Measurements from ENCODE around the gene FBLN7. TPM values are rescaled to one million over a fixed set of nuclear protein-coding genes. Genes with fewer than 3 reads are reported as not detected.

Gene FBLN7
- total RNA-seq, 3 donors from 2014 or later, result 21.8 to 24.3 (median 23.4) TPM

DNA sequence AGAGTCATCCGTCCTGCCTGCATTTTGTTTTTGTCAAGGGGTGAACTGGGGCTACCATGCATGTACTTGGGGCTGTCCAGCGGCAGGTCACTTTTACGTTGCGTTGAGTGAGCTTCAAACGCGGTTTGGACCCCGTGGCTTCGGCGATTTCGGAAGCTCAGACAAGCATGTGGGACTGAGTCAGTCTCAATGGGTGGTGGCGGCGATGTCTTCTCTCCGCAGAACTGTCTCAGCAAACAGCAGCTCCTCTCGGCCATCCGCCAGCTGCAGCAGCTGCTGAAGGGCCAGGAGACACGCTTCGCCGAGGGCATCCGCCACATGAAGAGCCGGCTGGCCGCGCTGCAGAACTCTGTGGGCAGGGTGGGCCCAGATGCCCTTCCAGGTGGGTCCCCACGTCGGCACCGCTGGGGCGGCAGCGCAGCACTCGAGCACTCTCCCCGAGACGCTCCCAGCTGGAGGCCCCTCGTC lies 21.3 kb downstream of the FBLN7 start:
- H3K4me1 Mint-ChIP-seq (ENCODE audit: low read depth), result peaks cover 30% of the 10 kb centered on the region

DNA sequence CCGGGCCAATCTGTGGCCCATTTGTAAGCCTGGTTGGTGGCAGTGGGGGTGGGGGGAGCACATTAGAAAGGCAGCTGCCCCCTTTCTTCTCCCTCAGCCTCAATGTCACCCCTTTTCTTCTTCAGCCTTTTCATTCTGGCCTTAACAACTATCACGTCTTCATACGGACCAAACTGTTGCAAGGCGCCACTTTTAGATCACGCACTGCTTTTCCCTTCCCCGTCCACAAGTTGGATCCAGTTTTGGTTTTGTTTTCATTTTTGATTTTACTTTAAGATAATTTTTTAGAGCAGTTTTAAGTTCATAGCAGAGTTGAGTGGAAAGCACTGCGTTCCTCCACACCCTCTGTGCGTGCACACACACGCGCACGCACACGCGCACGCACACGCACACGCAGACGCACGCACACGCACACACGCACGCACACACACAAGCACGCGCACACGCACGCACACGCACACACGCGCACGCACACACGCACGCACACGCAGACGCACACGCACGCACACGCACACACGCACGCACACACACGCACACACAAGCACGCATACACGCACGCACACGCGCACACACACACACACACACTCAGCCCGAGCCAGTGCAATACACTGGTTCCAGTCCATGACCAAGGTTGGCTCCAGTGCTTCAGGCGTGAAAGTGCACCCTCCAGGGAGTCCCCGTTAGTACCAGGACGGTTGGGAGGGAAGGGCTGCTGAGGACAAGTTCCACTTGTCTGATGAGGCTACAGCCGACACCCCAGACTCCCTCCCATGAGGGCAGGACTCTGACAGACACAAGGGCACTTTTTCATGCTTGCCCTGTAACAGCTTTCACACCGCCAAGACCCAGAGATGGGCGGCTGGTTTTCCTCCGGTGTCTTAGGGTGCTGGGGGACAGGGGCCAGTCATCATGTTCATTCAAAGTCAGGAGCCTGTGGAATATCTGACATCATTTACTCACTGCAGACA lies 22.4 kb downstream of the FBLN7 start:
- peaks cover 19% of the 10 kb centered on the region for H3K4me1 Mint-ChIP-seq (ENCODE audit: low read depth)
- DNase-seq (no peak), ATAC-seq (no peak)
- H3K36me3 Mint-ChIP-seq (ENCODE audit: insufficient read depth), result no peaks in the 10 kb centered on the region
- no peak overlapping the region for H3K4me3 Mint-ChIP-seq
- H3K9me3 Mint-ChIP-seq, result no peaks in the 10 kb centered on the region
- no peaks in the 10 kb centered on the region for H3K27me3 Mint-ChIP-seq (ENCODE audit: low read depth)

More for the DNA sequence above, 21.3 kb downstream of the FBLN7 start:
- ATAC-seq (no peak), DNase-seq (no peak)
- no peak overlapping the region for H3K4me3 Mint-ChIP-seq
- H3K36me3 Mint-ChIP-seq (ENCODE audit: insufficient read depth), result no peaks in the 10 kb centered on the region
- H3K27me3 Mint-ChIP-seq (ENCODE audit: low read depth), result no peaks in the 10 kb centered on the region
- no peaks in the 10 kb centered on the region for H3K9me3 Mint-ChIP-seq

DNA sequence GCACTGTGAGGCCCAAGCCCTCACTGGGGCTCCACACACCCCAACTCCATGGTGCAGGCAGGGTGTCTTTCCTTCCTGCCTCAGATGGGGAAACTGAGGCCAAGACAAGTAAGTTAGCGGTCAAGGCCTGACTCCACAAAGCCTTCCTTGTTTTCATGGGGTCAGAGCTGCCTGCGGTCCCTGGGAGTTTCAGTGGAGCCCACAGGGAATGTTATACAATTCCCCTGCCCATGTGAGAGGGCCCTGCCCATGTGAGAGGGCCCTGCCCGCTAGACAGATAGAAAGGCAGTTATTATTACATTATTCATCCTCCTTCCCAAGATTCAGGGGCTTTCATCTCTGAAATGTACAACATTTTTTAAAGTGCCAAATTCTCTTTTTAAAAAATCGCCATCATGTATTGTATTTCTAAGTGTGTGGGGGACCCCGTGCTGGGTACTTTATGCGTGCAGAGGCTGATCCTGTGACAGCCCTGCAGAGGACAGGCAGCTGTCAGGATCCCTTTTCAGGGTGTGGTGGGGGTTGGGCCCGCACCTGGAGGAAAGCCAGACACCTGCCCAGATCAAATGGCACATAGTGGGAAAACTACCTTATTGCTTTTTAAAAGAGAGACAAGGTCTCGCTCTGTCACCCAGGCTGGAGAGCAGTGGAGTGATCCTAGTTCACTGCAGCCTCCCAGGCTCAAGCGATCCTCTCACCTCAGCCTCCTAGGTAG lies 23.4 kb downstream of the FBLN7 start:
- DNase-seq, result no peak
- no peak for ATAC-seq
- no peaks in the 10 kb centered on the region for H3K27me3 Mint-ChIP-seq (ENCODE audit: low read depth)
- no peak overlapping the region for H3K4me3 Mint-ChIP-seq
- H3K9me3 Mint-ChIP-seq, result no peaks in the 10 kb centered on the region
- peaks cover 9% of the 10 kb centered on the region for H3K4me1 Mint-ChIP-seq (ENCODE audit: low read depth)
- no peaks in the 10 kb centered on the region for H3K36me3 Mint-ChIP-seq (ENCODE audit: insufficient read depth)

DNA sequence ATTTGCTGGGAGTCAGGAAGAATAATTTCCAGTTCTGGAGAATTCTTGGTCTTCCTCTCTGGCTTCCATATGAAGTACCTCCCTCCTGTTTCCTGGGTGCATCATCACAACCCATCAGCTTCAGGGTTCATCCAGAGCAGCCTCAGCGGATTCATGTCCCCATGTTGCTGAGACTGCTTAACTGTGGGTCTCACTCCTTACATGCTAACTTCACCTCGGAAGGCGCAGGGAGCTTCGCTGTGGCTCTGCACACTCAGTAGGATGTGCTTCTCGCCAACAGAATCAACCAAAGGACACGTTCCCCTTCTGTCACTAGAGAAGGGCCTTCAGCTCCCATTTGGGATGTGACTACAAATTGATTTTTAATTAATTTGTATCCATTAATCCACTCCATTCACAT lies 24.2 kb downstream of the FBLN7 start:
- no peak overlapping the region for H3K4me3 Mint-ChIP-seq

DNA sequence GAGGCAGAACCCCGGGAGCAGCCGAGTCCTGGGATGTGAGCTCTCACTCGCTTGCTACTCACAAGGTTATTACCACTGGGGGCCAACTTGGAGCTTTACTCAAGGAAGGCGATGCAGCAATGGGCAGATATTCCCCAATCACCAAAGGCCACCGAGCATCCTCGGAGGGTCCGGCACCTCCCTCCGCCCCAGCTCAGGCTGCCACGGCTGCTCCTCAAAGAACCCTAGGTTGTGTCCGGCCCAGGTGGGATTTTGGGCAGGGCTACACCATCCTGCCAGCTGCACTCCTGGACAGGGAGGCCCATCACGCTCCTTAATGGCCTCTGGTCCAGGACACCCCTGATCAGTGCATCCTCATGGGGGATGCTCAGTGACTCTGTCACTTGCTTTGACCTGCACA lies 24.8 kb downstream of the FBLN7 start:
- Mint-ChIP-seq H3K27me3 (ENCODE audit: low read depth) (no peaks in the 10 kb centered on the region), H3K36me3 (ENCODE audit: insufficient read depth) (no peaks in the 10 kb centered on the region), H3K9me3 (no peaks in the 10 kb centered on the region), H3K4me1 (ENCODE audit: low read depth) (peaks cover 7% of the 10 kb centered on the region), H3K4me3 (no peak overlapping the region)
- no peak for ATAC-seq
- no peak for DNase-seq

More for the DNA sequence above, 24.2 kb downstream of the FBLN7 start:
- H3K4me1 Mint-ChIP-seq (ENCODE audit: low read depth), result peaks cover 9% of the 10 kb centered on the region
- H3K36me3 Mint-ChIP-seq (ENCODE audit: insufficient read depth), result no peaks in the 10 kb centered on the region
- no peak for DNase-seq
- no peak for ATAC-seq
- H3K27me3 Mint-ChIP-seq (ENCODE audit: low read depth), result no peaks in the 10 kb centered on the region
- no peaks in the 10 kb centered on the region for H3K9me3 Mint-ChIP-seq

DNA sequence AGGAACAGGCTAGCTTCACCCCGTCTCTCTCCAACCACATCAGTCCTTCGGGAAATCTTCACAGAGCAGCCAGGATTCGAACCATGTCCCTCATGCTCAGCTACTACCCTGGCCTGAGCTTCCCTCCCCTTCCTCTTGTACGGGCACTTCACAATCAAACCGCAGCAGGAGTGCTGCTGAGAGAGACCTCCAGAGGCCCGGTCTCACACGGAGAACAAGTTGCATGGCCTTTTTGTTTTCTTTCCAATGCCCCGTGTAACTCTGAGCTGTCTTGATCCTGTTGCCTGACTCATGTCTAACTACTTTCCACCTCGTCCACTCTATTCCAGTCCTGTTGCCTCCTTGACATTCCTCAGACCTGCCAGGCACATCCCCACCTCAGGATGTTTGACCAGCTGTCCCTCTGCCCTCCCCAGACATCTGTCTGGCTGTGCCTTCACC lies 25.4 kb downstream of the FBLN7 start:
- DNase-seq (no peak), ATAC-seq (no peak)
- no peaks in the 10 kb centered on the region for H3K9me3 Mint-ChIP-seq
- no peaks in the 10 kb centered on the region for H3K36me3 Mint-ChIP-seq (ENCODE audit: insufficient read depth)
- H3K4me3 Mint-ChIP-seq, result no peak overlapping the region
- H3K27me3 Mint-ChIP-seq (ENCODE audit: low read depth), result no peaks in the 10 kb centered on the region
- H3K4me1 Mint-ChIP-seq (ENCODE audit: low read depth), result peaks cover 9% of the 10 kb centered on the region

DNA sequence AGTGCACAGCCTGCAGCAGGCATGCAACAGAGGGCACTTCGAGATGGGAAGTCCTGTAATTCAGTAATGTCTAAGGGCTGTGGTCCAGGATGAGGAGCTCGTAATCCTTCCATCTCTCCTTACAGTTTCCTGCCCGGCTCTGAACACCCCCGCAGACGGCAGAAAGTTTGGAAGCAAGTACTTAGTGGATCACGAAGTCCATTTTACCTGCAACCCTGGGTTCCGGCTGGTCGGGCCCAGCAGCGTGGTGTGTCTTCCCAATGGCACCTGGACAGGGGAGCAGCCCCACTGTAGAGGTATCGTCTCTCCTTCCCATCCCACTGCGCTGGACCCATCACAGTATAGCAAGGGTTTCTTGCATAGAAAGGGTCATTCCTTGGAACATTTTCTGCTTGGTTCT lies 26.7 kb downstream of the FBLN7 start:
- Mint-ChIP-seq H3K36me3 (ENCODE audit: insufficient read depth) (no peaks in the 10 kb centered on the region), H3K4me3 (no peak overlapping the region), H3K9me3 (no peaks in the 10 kb centered on the region), H3K4me1 (ENCODE audit: low read depth) (peaks cover 9% of the 10 kb centered on the region), H3K27me3 (ENCODE audit: low read depth) (no peaks in the 10 kb centered on the region)
- ATAC-seq (no peak), DNase-seq (no peak)

DNA sequence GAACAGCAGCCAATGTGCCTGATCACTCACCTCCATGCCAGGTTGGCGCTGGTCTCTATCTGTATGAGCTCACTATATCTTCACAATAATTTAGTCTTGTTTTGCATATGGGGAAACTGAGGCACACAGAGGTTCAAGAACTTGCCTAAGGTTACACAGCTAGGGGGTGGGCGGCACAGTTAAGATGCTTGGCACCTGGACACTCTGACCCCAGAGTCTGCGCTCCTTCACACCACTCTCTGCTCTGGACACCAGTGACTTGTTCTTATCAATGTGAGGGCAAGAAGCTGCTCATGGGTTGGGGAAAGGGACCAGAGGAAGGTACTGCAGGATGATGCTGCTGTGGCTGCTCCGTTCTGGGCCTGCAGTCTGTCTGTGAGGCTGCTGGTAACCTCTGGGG lies 27.1 kb downstream of the FBLN7 start:
- DNase-seq (no peak), ATAC-seq (no peak)
- Mint-ChIP-seq H3K4me1 (ENCODE audit: low read depth) (peaks cover 7% of the 10 kb centered on the region), H3K4me3 (no peak overlapping the region), H3K27me3 (ENCODE audit: low read depth) (no peaks in the 10 kb centered on the region), H3K36me3 (ENCODE audit: insufficient read depth) (no peaks in the 10 kb centered on the region), H3K9me3 (no peaks in the 10 kb centered on the region)

DNA sequence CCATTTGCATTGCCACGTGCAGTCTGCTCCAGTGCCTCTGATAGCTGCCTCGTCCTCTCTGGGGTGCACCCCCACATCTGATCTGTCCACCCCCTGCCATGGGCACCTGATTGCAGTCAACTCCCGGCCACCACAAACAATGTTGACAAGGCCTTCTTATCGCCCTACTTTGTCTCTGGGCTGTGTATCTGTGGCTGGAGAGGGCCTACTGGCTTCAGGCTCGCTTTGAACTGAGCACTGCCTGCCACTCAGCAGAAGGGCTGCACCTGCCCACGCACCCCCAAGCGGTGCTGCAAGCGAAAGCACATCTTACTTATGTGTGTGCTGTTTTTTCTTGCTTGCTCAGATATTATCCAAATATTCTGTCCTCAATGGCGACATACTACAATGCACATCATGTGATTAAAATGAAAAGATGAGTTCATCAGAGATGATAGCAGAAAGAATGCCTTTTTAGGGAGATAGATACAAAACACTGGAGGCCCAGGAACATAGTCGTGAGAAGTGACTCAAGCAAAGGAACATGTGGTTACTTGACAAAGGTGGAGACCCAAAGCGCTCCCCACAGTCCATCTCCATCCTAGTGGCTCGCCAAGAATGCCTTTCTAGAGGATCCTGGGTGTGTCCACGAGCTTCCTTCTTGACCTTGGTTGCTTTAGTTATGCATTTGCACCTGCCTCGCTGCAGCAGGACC lies 28.8 kb downstream of the FBLN7 start:
- Mint-ChIP-seq H3K36me3 (ENCODE audit: insufficient read depth) (no peaks in the 10 kb centered on the region), H3K4me3 (no peak overlapping the region), H3K4me1 (ENCODE audit: low read depth) (peaks cover 5% of the 10 kb centered on the region), H3K27me3 (ENCODE audit: low read depth) (no peaks in the 10 kb centered on the region), H3K9me3 (no peaks in the 10 kb centered on the region)
- DNase-seq, result peak; percentile 32
- ATAC-seq, result peak; percentile 65 to 80

DNA sequence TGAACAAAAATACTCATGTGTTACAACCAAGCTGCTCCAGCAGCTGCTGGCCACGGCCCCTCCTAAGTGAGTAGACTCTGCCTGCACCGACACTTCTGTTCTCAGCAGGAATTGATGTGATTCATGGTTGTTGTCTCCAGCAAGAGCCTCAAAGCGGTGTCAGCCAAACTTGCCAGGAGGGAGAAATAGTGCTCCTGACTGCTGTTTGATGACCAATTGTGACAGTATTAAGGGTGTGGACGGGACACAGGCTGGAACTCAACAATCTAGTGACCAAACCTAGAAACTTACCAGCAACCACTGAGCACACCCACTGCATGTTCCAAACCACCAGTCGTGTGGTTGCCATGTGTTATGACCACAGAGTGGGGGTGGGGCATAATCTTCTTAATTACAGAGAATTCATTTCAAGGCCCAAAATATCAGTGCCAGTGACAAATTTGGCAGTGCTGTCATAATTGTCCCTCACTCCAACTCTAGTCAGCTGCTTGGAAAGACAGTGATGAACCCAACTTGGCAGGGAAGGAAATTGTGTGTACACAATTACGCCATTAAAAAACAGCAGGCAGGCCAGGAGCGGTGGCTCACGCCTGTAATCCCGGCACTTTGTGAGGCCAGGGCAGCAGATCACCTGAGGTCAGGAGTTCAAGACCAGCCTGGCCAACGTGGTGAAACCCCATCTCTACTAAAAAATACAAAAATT lies 30.4 kb downstream of the FBLN7 start:
- ATAC-seq (no peak), DNase-seq (no peak)
- H3K4me1 Mint-ChIP-seq (ENCODE audit: low read depth), result peaks cover 10% of the 10 kb centered on the region
- H3K9me3 Mint-ChIP-seq, result no peaks in the 10 kb centered on the region
- no peak overlapping the region for H3K4me3 Mint-ChIP-seq
- no peaks in the 10 kb centered on the region for H3K27me3 Mint-ChIP-seq (ENCODE audit: low read depth)
- no peaks in the 10 kb centered on the region for H3K36me3 Mint-ChIP-seq (ENCODE audit: insufficient read depth)

DNA sequence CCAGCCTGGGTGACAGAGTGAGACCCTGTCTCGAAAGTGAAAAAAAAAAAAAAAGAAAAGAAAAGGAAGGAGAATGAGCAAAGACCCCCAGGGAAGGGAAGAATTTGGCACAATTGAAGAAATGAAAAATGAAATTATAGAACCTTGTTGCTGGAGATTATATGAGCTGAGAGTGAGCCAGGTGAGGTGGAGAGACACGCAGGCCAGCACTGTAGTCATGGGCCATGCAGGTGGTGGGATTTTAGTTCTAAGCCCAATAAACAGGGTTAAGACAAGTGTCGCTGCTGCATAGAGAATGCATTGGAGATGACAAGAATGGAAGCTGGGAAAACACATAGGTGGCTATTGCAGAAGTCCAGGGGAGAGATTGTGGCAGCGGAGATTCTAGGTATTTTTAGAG lies 32.3 kb downstream of the FBLN7 start:
- Mint-ChIP-seq H3K4me1 (ENCODE audit: low read depth) (peaks cover 17% of the 10 kb centered on the region), H3K4me3 (no peak overlapping the region), H3K36me3 (ENCODE audit: insufficient read depth) (no peaks in the 10 kb centered on the region), H3K27me3 (ENCODE audit: low read depth) (no peaks in the 10 kb centered on the region), H3K9me3 (no peaks in the 10 kb centered on the region)
- ATAC-seq, result no peak
- DNase-seq, result no peak

DNA sequence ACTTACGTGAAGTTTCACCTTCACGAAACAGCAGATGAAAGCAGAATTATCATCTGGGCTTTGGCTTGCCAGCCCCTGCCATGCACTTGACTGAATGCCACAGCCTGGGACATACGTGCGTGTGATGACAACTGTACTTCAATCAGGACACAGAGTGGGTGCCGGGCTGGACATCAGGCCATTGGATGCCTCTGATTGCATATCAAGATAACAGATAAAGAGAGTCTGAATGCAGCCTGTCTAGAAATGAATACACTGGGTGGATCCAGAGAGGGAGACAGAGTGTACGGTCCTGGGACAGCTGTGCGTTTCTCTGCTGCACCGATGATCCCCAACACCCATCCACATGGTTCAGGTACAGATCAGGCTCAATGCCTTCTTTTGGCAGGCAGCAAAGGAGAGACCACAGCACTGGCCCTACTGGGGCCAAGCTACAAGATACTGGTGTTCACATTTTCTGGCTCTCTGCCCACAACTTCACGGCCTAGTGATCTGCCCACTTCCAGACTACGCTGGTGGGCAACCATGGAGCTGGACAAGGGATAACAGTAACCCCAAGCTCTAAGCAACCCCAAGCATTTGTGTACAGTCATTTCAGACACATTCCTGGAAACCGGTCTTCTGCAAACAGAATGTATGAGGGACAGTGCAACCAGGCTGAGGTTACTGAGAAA lies 35.6 kb downstream of the FBLN7 start:
- peaks cover 2% of the 10 kb centered on the region for H3K27me3 Mint-ChIP-seq (ENCODE audit: low read depth)

DNA sequence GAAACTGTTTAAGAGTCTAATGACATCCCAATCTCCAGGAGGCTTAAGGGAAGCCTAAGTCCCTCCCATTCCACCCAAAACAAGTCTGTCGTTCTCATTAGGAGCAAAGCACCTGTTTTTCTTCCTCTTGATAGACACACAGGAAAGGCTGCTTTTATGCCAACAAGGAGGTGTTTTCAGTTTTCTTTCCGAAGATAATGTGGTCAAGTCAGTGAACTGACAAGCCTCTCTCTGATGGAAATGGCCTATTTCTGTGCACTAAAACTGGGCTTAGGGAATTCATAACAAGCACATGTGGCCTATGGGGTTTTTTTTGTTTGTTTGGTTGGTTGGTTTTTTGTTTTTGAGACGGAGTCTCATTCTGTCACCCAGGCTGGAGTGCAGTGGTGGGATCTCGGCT lies 36.2 kb downstream of the FBLN7 start:
- H3K4me1 Mint-ChIP-seq (ENCODE audit: low read depth), result peaks cover 19% of the 10 kb centered on the region
- no peaks in the 10 kb centered on the region for H3K9me3 Mint-ChIP-seq
- H3K4me3 Mint-ChIP-seq, result no peak overlapping the region
- ATAC-seq (no peak), DNase-seq (no peak)
- peaks cover 2% of the 10 kb centered on the region for H3K27me3 Mint-ChIP-seq (ENCODE audit: low read depth)
- H3K36me3 Mint-ChIP-seq (ENCODE audit: insufficient read depth), result no peaks in the 10 kb centered on the region

More for the DNA sequence above, 35.6 kb downstream of the FBLN7 start:
- Mint-ChIP-seq H3K9me3 (no peaks in the 10 kb centered on the region), H3K4me3 (no peak overlapping the region), H3K36me3 (ENCODE audit: insufficient read depth) (no peaks in the 10 kb centered on the region), H3K4me1 (ENCODE audit: low read depth) (peaks cover 14% of the 10 kb centered on the region)
- DNase-seq, result no peak
- ATAC-seq, result no peak
